SU-DHL-6 (cell line): ENCODE measurements around the gene LBH.

Experiments used
- H2AFZ ChIP-seq: fragments of 200-600 bp; sonication (generic); 2 replicates; pipeline ENCODE4 v1.6.1; 2014; ENCODE audit warnings: low read depth, mild to moderate bottlenecking, moderate library complexity, mixed read lengths, antibody characterized with exemption, low read length; ENCODE audit not compliant: severe bottlenecking
- H3F3A ChIP-seq: fragments of 200-600 bp; shearing (Covaris generic); 2 replicates; pipeline ENCODE4 v1.6.0; 2016; ENCODE audit warnings: antibody characterized with exemption, mild to moderate bottlenecking; ENCODE audit not compliant: insufficient read depth
- H3K27ac ChIP-seq: fragments of 200-600 bp; sonication (generic); 2 replicates; pipeline ENCODE4 v1.5.1; 2016; ENCODE audit warnings: low read depth, mild to moderate bottlenecking, low read length, moderate library complexity, mixed read lengths
- H3K27me3 ChIP-seq: fragments of 200-600 bp; sonication (generic), shearing (Covaris generic); 2 replicates; pipeline ENCODE4 v1.6.0; 2014; ENCODE audit warnings: mild to moderate bottlenecking, low read length
- H3K36me3 ChIP-seq: fragments of 200-600 bp; sonication (generic); 2 replicates; pipeline ENCODE4 v1.6.1; 2014; ENCODE audit warnings: mild to moderate bottlenecking, low read length, mixed read lengths
- H3K4me2 ChIP-seq: fragments of 300-600, 200-600 bp; shearing (Covaris generic), sonication (generic); 2 replicates; pipeline ENCODE4 v1.6.0; 2014; ENCODE audit warnings: low read length, low read depth, mild to moderate bottlenecking; ENCODE audit not compliant: poor library complexity, severe bottlenecking
- H3K4me3 ChIP-seq: fragments of 200-600 bp; sonication (generic); 2 replicates; pipeline ENCODE4 v1.5.1; 2014; ENCODE audit warnings: antibody characterized with exemption, low read length, mild to moderate bottlenecking, mixed read lengths; ENCODE audit not compliant: insufficient read depth, poor library complexity, severe bottlenecking
- H3K79me2 ChIP-seq: fragments of 200-600 bp; sonication (generic); 2 replicates; pipeline ENCODE4 v1.6.1; 2014; ENCODE audit warnings: mild to moderate bottlenecking, low read length, moderate library complexity; ENCODE audit not compliant: insufficient read depth
- H3K9ac ChIP-seq: fragments of 200-600 bp; sonication (generic); 2 replicates; pipeline ENCODE4 v1.7.0; 2014; ENCODE audit warnings: mild to moderate bottlenecking, low read length
- H3K9me2 ChIP-seq: fragments of 200-600 bp; sonication (generic); replicated peaks from 2 replicates; pipeline ENCODE4 v1.6.1; 2014; ENCODE audit warnings: low read length; ENCODE audit not compliant: insufficient read depth
- H3K9me3 ChIP-seq: fragments of 200-600 bp; sonication (generic); 2 replicates; pipeline ENCODE4 v1.6.1; 2014; ENCODE audit warnings: low read length, mixed read lengths; ENCODE audit not compliant: insufficient read depth
- H4K20me1 ChIP-seq: fragments of 200-600 bp; sonication (generic); 2 replicates; pipeline ENCODE4 v1.6.1; 2014; ENCODE audit warnings: low read depth, mild to moderate bottlenecking, antibody characterized with exemption, low read length, moderate library complexity, mixed read lengths
- CTCF ChIP-seq: fragments of 200-600 bp; sonication (generic); IDR thresholded peaks from one replicate; pipeline ENCODE4 v1.5.1; 2017; ENCODE audit warnings: antibody characterized with exemption, mild to moderate bottlenecking, low read length, moderate library complexity; ENCODE audit not compliant: insufficient read depth, poor library complexity, severe bottlenecking
- EZH2phosphoT487 ChIP-seq: fragments of 200-600 bp; sonication (generic), shearing (Covaris generic); conservative IDR thresholded peaks from 2 replicates; pipeline ENCODE4 v1.6.1; 2018; ENCODE audit warnings: mild to moderate bottlenecking, antibody characterized with exemption, low read length, moderate library complexity, mixed read lengths

Gene LBH

GRCh38 chr2:30217644-30218337 is 13.5 kb upstream of the LBH start:
- no peaks in the 10 kb centered on the region for H3K79me2 ChIP-seq
- H3F3A ChIP-seq = no peaks in the 10 kb centered on the region
- H4K20me1 ChIP-seq = no peaks in the 10 kb centered on the region
- H3K9me2 ChIP-seq = no peaks in the 10 kb centered on the region
- no peak overlapping the region for H3K4me2 ChIP-seq
- no peak overlapping the region for H3K9ac ChIP-seq
- no peaks in the 10 kb centered on the region for H3K27me3 ChIP-seq
- H3K27ac ChIP-seq = no peak overlapping the region
- TF ChIP-seq CTCF (no peak), EZH2phosphoT487 (no peak)
- H2AFZ ChIP-seq = no peak overlapping the region
- H3K9me3 ChIP-seq = no peaks in the 10 kb centered on the region
- no peak overlapping the region for H3K4me3 ChIP-seq
- H3K36me3 ChIP-seq = no peaks in the 10 kb centered on the region

GRCh38 chr2:30218338-30218713 is 13.0 kb upstream of the LBH start:
- Histone ChIP-seq H3K4me3 (no peak overlapping the region), H3K9me2 (no peaks in the 10 kb centered on the region), H3K9ac (no peak overlapping the region), H4K20me1 (no peaks in the 10 kb centered on the region), H3K27me3 (no peaks in the 10 kb centered on the region), H3K9me3 (no peaks in the 10 kb centered on the region), H3K4me2 (no peak overlapping the region), H3K79me2 (no peaks in the 10 kb centered on the region), H3F3A (no peaks in the 10 kb centered on the region), H2AFZ (no peak overlapping the region), H3K36me3 (no peaks in the 10 kb centered on the region), H3K27ac (no peak overlapping the region)
- TF ChIP-seq CTCF = no peak
- no peak for TF ChIP-seq EZH2phosphoT487

- H4K20me1 ChIP-seq = no peaks in the 10 kb centered on the region
- H3K79me2 ChIP-seq = no peaks in the 10 kb centered on the region
- no peak overlapping the region for H3K9ac ChIP-seq
- no peak overlapping the region for H2AFZ ChIP-seq
- H3K27ac ChIP-seq = no peak overlapping the region
- H3K27me3 ChIP-seq = no peaks in the 10 kb centered on the region
- no peak overlapping the region for H3K4me2 ChIP-seq
- no peaks in the 10 kb centered on the region for H3K36me3 ChIP-seq
- H3K9me2 ChIP-seq = no peaks in the 10 kb centered on the region
- H3K9me3 ChIP-seq = no peaks in the 10 kb centered on the region
- H3F3A ChIP-seq = no peaks in the 10 kb centered on the region
- no peak for TF ChIP-seq EZH2phosphoT487
- no peak overlapping the region for H3K4me3 ChIP-seq
These were observed 12.5 kb upstream of the LBH start for GRCh38 chr2:30218814-30219213.
